Measurements from ENCODE around the gene UBE2E1.
A peak's percentile ranks its signal among the peaks of the same experiment; 100 is the strongest.
"Not testable (repeated sequence)": the region's sequence is repeated elsewhere in the genome, so short reads cannot be mapped to it uniquely, and the experiment has no call there.

The UBE2E1 gene

DNA sequence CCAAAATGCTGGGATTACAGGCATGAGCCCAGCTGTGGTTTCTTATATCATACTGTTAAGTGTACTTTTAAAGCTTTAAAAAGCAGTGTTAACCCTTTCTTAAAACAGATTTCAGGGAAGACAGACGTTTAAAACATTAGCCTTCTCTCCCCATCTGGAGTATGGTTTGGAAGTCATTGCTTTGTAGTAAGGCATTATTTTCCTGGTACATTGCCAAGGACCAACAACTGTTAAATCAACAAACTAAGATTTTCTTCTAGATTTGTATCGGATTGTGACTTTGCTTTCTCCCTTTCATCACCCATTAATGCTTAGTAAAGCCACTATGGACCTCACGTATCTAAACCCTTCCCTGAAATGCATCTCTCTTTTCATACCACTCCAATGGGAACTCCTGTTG is 50.5 kb downstream of the UBE2E1 start:
- DNase-seq (ENCODE audit: low spot score): no peak

GRCh38 chr3:23859012-23859743 is 53.4 kb downstream of the UBE2E1 start:
- no peak for DNase-seq (ENCODE audit: low spot score)

- DNase-seq (ENCODE audit: low spot score): no peak
These were observed 54.2 kb downstream of the UBE2E1 start for GRCh38 chr3:23859839-23860382.

- DNase-seq (ENCODE audit: low spot score): no peak
These were observed 55.9 kb downstream of the UBE2E1 start for GRCh38 chr3:23861689-23862088.

DNA sequence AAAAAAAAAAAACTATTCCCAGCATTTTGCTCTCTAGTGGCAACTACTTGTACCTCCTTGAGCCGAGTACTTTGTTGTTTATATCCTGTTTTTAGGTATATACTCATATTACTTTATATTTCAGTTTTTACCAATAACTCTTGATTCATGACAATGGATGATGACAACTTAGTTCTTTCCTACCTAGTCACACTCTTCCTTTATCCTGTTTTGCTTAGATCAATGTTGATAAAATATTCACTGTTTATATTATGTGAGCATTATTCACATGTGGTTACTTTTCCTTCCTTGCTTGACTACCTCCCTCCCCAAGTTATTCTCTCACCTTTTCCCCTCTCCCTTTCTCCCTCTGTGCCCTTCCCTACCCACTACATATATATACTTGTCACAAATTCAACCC is 57.3 kb downstream of the UBE2E1 start:
- no peak for DNase-seq (ENCODE audit: low spot score)

DNA sequence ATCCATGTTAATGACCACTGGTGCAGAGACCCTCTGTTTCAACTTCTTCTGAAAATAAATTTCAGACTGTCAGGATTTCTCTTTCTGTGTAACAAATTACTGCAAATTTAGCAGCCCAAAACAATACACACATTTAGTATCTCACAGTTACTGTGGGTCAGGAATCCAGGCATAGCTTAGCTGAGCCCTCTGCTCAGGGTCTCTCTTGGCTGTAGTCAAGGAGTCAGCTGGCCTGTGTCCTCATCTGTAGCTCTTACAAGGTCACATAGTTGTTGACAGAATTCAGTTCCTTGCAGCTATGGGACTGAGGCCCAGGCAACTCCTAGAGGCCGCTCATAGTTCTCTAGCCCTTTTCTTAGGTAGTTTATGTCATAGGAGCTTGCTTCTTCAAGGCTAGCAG is 59.2 kb downstream of the UBE2E1 start:
- no peak for DNase-seq (ENCODE audit: low spot score)

DNA sequence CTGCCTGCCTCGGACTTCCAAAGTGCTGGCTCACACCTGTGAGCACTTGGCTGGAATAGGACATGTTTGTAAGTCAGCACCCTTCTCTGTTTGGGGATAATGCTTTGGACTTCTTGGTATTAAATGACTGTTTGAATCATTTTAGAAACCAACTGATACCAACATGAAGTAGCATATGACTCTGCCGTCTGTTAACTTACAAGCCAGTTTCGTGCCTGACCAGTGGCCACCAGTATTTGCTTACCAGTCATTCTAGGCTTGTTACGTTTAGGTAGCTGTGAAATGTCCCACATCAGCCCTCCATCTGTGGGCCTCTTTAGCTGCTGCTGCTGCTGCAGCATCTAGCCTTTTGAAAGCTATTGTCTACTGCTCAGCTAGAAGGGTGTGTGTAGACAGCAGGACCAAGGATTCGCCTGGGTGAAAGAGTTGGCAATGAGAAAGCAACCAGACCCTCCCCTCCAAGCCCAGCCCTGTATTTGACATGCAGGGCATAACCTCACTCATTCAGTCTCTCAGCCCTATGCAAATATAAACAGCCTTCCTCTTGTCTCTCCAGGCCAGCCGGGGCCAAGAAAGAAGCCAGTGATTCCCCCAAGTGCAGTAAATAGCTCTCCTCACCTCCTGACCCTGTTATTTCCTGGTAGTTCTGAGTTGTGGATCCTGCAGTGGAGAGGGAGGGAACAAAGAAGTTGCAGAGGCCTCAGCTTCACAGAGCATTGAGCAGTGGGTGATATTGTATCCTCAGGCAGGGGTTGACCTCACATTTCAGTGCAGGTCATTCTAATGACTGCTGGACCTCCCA is 60.0 kb downstream of the UBE2E1 start:
- peak; percentile 34 for DNase-seq (ENCODE audit: low spot score)

DNA sequence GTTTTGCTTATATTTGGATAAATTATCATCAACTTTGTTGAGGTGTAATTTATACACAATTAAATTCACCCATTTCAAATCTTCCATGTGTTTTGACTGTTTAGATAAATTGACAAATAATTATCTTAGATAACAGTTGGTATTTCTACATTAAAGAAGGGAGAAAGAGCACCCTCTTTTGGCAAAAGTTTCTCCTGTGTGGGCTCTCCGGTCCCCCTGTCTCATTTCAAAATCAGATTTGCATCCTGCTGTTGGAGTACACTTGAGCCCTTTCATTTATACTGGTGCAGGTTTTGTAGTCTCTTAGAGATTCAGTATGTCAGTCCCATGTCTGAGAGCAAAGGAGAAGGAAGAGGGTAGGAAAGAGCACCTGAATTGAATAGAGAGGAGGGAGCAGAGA is 61.6 kb downstream of the UBE2E1 start:
- DNase-seq (ENCODE audit: low spot score): peak; percentile 39

DNA sequence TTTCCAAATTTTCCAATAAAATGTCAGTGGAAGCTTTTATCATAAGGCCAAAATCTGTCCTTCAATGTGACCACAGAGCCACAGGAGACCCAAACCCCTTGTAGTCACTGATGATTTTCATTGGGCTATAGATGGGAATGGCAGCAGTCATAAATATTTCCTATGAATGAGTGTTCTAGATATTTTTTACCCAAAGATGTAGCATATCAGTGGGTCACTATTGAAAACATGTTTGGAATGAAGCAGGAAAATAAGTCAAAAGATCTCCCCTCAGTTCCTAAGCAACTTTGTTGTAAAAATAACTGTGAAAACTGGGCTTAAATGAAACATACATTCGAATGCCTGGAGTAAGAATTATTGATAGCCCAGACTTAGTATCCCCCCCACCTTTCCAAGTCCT is 62.1 kb downstream of the UBE2E1 start:
- no peak for DNase-seq (ENCODE audit: low spot score)

- DNase-seq (ENCODE audit: low spot score): no peak
These were observed 64.4 kb downstream of the UBE2E1 start for GRCh38 chr3:23869977-23870662.

DNA sequence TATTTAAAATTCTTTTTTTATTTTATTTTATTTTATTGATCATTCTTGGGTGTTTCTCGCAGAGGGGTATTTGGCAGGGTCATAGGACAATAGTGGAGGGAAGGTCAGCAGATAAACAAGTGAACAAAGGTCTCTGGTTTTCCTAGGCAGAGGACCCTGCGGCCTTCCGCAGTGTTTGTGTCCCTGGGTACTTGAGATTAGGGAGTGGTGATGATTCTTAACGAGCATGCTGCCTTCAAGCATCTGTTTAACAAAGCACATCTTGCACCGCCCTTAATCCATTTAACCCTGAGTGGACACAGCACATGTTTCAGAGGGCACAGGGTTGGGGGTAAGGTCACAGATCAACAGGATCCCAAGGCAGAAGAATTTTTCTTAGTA is 64.9 kb downstream of the UBE2E1 start:
- not testable (repeated sequence) for DNase-seq (ENCODE audit: low spot score)

- not testable (repeated sequence) for DNase-seq (ENCODE audit: low spot score)
These were observed 65.6 kb downstream of the UBE2E1 start for GRCh38 chr3:23871361-23871760.

- DNase-seq (ENCODE audit: low spot score): no peak
These were observed 66.6 kb downstream of the UBE2E1 start for GRCh38 chr3:23872330-23872729.

DNA sequence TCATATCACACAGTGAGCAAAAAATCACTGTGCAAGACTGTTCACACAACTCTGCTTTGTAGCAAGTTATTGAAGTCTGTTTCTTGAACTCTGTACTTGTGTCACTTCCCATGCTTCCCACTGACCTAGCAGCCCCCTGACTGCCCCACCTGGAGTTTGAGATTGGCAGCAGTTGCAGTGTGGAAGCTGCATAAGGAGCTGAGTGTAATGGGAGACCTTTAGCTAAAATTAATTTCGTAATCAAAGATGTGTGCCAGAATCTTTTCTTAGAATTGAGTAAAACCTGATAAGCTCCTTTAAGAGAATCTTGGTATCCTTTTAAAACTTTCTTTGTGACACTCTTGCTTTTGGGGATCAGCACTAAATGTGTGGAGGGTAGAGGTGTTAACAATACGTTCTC is 68.2 kb downstream of the UBE2E1 start:
- DNase-seq (ENCODE audit: low spot score): no peak

GRCh38 chr3:23874359-23875112 is 68.8 kb downstream of the UBE2E1 start:
- no peak for DNase-seq (ENCODE audit: low spot score)

DNA sequence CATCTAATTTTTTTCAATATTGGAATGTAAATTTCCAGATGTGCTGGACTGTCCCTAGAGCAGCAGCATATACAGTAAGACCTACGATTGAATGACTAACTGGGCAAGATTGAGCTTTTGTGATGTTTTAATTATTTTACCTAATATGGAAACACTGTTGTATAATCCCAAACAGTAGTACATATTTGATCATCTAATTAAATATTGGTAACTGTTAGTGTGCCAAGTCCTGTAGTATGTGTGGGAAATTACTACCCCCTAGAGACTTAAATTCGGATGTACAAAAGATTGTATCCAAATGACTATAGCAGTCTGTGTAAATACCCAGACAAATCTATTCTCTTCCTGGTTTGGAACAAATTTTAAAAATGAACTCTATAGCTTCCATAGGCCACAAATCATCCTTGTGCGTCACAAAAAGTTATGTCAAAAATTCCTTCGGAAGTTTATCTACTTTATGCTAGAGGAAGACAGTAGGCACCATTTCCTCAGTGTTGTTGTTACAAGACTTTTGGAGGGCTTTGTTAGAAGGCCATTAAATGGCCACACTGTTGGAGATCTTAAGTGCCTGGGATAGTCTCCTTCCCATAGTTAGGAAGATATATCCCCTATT is 69.5 kb downstream of the UBE2E1 start:
- DNase-seq (ENCODE audit: low spot score): no peak

- DNase-seq (ENCODE audit: low spot score): no peak
These were observed 71.2 kb downstream of the UBE2E1 start for GRCh38 chr3:23876923-23877322.

GRCh38 chr3:23877329-23877980 is 71.7 kb downstream of the UBE2E1 start:
- DNase-seq (ENCODE audit: low spot score): no peak

GRCh38 chr3:23879485-23879884 is 73.7 kb downstream of the UBE2E1 start:
- no peak for DNase-seq (ENCODE audit: low spot score)

- DNase-seq (ENCODE audit: low spot score): no peak
These were observed 75.1 kb downstream of the UBE2E1 start for GRCh38 chr3:23880703-23881339.
